NOMO-1 treated with dmso at 0.1 percent for 144 hours (cell line): ENCODE results near the gene FHL1.

Experiments
- DNase-seq: peaks from one replicate; lab custom pipeline; 2025; ENCODE audit not compliant: unreplicated experiment; lab: John Stamatoyannopoulos, UW

Gene FHL1

GRCh38 chrX:136185401-136186022 is 38.2 kb downstream of the FHL1 start:
- no peak for DNase-seq

GRCh38 chrX:136186023-136186413 is 38.7 kb downstream of the FHL1 start:
- DNase-seq: no peak

- DNase-seq: no peak
Measured at GRCh38 chrX:136189222-136189621, 41.9 kb downstream of the FHL1 start.

GRCh38 chrX:136190038-136190713 is 42.8 kb downstream of the FHL1 start:
- no peak for DNase-seq

GRCh38 chrX:136191171-136191570 is 43.8 kb downstream of the FHL1 start:
- DNase-seq: no peak

- no peak for DNase-seq
Measured at GRCh38 chrX:136192135-136192534, 44.8 kb downstream of the FHL1 start.

- no peak for DNase-seq
Measured at GRCh38 chrX:136192839-136193414, 45.6 kb downstream of the FHL1 start.

GRCh38 chrX:136193771-136194170 is 46.4 kb downstream of the FHL1 start:
- DNase-seq: peak; percentile 6

GRCh38 chrX:136194536-136194935 is 47.2 kb downstream of the FHL1 start:
- no peak for DNase-seq

- DNase-seq: no peak
Measured at GRCh38 chrX:136195247-136195646, 47.9 kb downstream of the FHL1 start.

- DNase-seq: no peak
Measured at GRCh38 chrX:136196691-136197155, 49.4 kb downstream of the FHL1 start.

- DNase-seq: no peak
Measured at GRCh38 chrX:136198010-136198409, 50.7 kb downstream of the FHL1 start.

- no peak for DNase-seq
Measured at GRCh38 chrX:136198678-136199243, 51.4 kb downstream of the FHL1 start.

GRCh38 chrX:136199365-136199764 is 52.0 kb downstream of the FHL1 start:
- no peak for DNase-seq

GRCh38 chrX:136200466-136200865 is 53.1 kb downstream of the FHL1 start:
- DNase-seq: no peak

GRCh38 chrX:136201601-136202000 is 54.3 kb downstream of the FHL1 start:
- DNase-seq: no peak

- DNase-seq: no peak
Measured at GRCh38 chrX:136202889-136203288, 55.6 kb downstream of the FHL1 start.

GRCh38 chrX:136203438-136203837 is 56.1 kb downstream of the FHL1 start:
- DNase-seq: no peak

GRCh38 chrX:136203951-136204350 is 56.6 kb downstream of the FHL1 start:
- DNase-seq: no peak

GRCh38 chrX:136204571-136204970 is 57.2 kb downstream of the FHL1 start:
- no peak for DNase-seq

GRCh38 chrX:136205882-136206380 is 58.6 kb downstream of the FHL1 start:
- no peak for DNase-seq

- DNase-seq: no peak
Measured at GRCh38 chrX:136206916-136207315, 59.6 kb downstream of the FHL1 start.
